Activated CD4-positive, alpha-beta T cell treated with anti-CD3 and anti-CD28 coated beads, Interleukin-2, amount 10 ng/mL, durations not matched to agents 24 days and 14 days (primary cell): ENCODE data around the gene LRRC37B. TPM values are rescaled to one million over a fixed set of nuclear protein-coding genes. Genes with fewer than 3 reads are reported as not detected.
"Not testable (repeated sequence)": the region's sequence is repeated elsewhere in the genome, so short reads cannot be mapped to it uniquely, and the experiment has no call there.

Experiments
- DNase-seq: peaks from one replicate; pipeline ENCODE4 v3.0.0; 2022
- H3K27ac Mint-ChIP-seq: one replicate; pipeline ENCODE4 v1.8.0; 2022; ENCODE audit warnings: mild to moderate bottlenecking, mixed read lengths
- H3K27me3 Mint-ChIP-seq: one replicate; pipeline ENCODE4 v1.8.0; 2022; ENCODE audit warnings: mixed read lengths
- H3K36me3 Mint-ChIP-seq: one replicate; pipeline ENCODE4 v1.8.0; 2022; ENCODE audit warnings: low read depth, mild to moderate bottlenecking, mixed read lengths
- H3K4me1 Mint-ChIP-seq: one replicate; pipeline ENCODE4 v1.8.0; 2021; ENCODE audit warnings: mixed read lengths
- H3K4me3 Mint-ChIP-seq: one replicate; pipeline ENCODE4 v1.8.0; 2022; ENCODE audit warnings: mild to moderate bottlenecking, moderate library complexity, mixed read lengths
- H3K9me3 Mint-ChIP-seq: one replicate; pipeline ENCODE4 v1.8.0; 2021; ENCODE audit warnings: mixed read lengths
- intact Hi-C: fragments of 100-400 bp; cut with micrococcal nuclease; formaldehyde crosslinking; loops from one replicate; pipeline ENCODE4 v1.15.1; 2023
- total RNA-seq: library from RNA; stranded (reverse); gene quantifications from 2 replicates; pipeline ENCODE4 v1.2.3, GENCODE V29; 2022

LRRC37B gene
- total RNA-seq, 1 donor from 2014 or later: 22.1 TPM

GRCh38 chr17:32057460-32058105 lies 50.4 kb downstream of the LRRC37B start:
- intact Hi-C loops, H3K27ac Mint-ChIP-seq, H3K4me1 Mint-ChIP-seq, H3K4me3 Mint-ChIP-seq, H3K27me3 Mint-ChIP-seq, H3K9me3 Mint-ChIP-seq, DNase-seq, H3K36me3 Mint-ChIP-seq: not testable (repeated sequence)

GRCh38 chr17:32060695-32061094 lies 53.5 kb downstream of the LRRC37B start:
- H3K27me3 Mint-ChIP-seq, H3K36me3 Mint-ChIP-seq: not testable (repeated sequence)

GRCh38 chr17:32061840-32062239 lies 54.7 kb downstream of the LRRC37B start:
- H3K4me1 Mint-ChIP-seq, H3K27ac Mint-ChIP-seq, H3K4me3 Mint-ChIP-seq, H3K36me3 Mint-ChIP-seq, DNase-seq, H3K27me3 Mint-ChIP-seq, H3K9me3 Mint-ChIP-seq: not testable (repeated sequence)
- intact Hi-C loops: loop anchor here (10.0 kb wide), 1 partner anchor 73 kb away; no protein-coding TSS in a partner anchor

More at GRCh38 chr17:32060695-32061094, 53.5 kb downstream of the LRRC37B start:
- not testable (repeated sequence) for H3K4me3 Mint-ChIP-seq, H3K4me1 Mint-ChIP-seq, DNase-seq, H3K27ac Mint-ChIP-seq, H3K9me3 Mint-ChIP-seq
- intact Hi-C loops: loop anchor here (10.0 kb wide), 1 partner anchor 74 kb away; no protein-coding TSS in a partner anchor

- not testable (repeated sequence) for H3K27ac Mint-ChIP-seq, H3K4me1 Mint-ChIP-seq, H3K4me3 Mint-ChIP-seq, H3K9me3 Mint-ChIP-seq, H3K36me3 Mint-ChIP-seq, DNase-seq, H3K27me3 Mint-ChIP-seq
- intact Hi-C loops: loop anchor here (10.0 kb wide), 1 partner anchor 71 kb away; no protein-coding TSS in a partner anchor
Measured at GRCh38 chr17:32064091-32064490, 56.9 kb downstream of the LRRC37B start.

GRCh38 chr17:32066123-32066680 lies 59.0 kb downstream of the LRRC37B start:
- intact Hi-C loops: loop anchor here (10.0 kb wide), 1 partner anchor 69 kb away; no protein-coding TSS in a partner anchor
- not testable (repeated sequence) for H3K36me3 Mint-ChIP-seq, H3K27me3 Mint-ChIP-seq, H3K27ac Mint-ChIP-seq, H3K4me3 Mint-ChIP-seq, H3K9me3 Mint-ChIP-seq, H3K4me1 Mint-ChIP-seq
- DNase-seq: peak; percentile 51

- intact Hi-C loops: loop anchor here (10.0 kb wide), 1 partner anchor 68 kb away; no protein-coding TSS in a partner anchor
- not testable (repeated sequence) for H3K4me3 Mint-ChIP-seq, H3K4me1 Mint-ChIP-seq, H3K9me3 Mint-ChIP-seq, H3K27me3 Mint-ChIP-seq, H3K36me3 Mint-ChIP-seq
- DNase-seq: peak; percentile 90
- peak overlapping the region; percentile 67 for H3K27ac Mint-ChIP-seq
Measured at GRCh38 chr17:32066863-32067642, 59.9 kb downstream of the LRRC37B start.

GRCh38 chr17:32069067-32069466 lies 61.9 kb downstream of the LRRC37B start:
- not testable (repeated sequence) for H3K9me3 Mint-ChIP-seq, H3K4me1 Mint-ChIP-seq, DNase-seq, H3K27ac Mint-ChIP-seq, H3K36me3 Mint-ChIP-seq, H3K4me3 Mint-ChIP-seq, H3K27me3 Mint-ChIP-seq
- intact Hi-C loops: loop anchor here (10.0 kb wide), 1 partner anchor 66 kb away; no protein-coding TSS in a partner anchor

GRCh38 chr17:32071961-32072360 lies 64.8 kb downstream of the LRRC37B start:
- H3K4me1 Mint-ChIP-seq, H3K36me3 Mint-ChIP-seq, H3K27me3 Mint-ChIP-seq, H3K27ac Mint-ChIP-seq, H3K4me3 Mint-ChIP-seq, H3K9me3 Mint-ChIP-seq, intact Hi-C loops: not testable (repeated sequence)
- DNase-seq: peak; percentile 77

GRCh38 chr17:32073131-32073530 lies 65.9 kb downstream of the LRRC37B start:
- intact Hi-C loops, H3K9me3 Mint-ChIP-seq, H3K36me3 Mint-ChIP-seq, H3K4me3 Mint-ChIP-seq, DNase-seq, H3K4me1 Mint-ChIP-seq, H3K27ac Mint-ChIP-seq, H3K27me3 Mint-ChIP-seq: not testable (repeated sequence)

GRCh38 chr17:32079753-32080152 lies 72.6 kb downstream of the LRRC37B start:
- intact Hi-C loops, H3K27me3 Mint-ChIP-seq, H3K4me1 Mint-ChIP-seq, H3K36me3 Mint-ChIP-seq, H3K9me3 Mint-ChIP-seq: not testable (repeated sequence)
- Mint-ChIP-seq H3K27ac (peak overlapping the region; percentile 88), H3K4me3 (peak overlapping the region; percentile 76)
- DNase-seq: peak; percentile 94

GRCh38 chr17:32083550-32083979 lies 76.4 kb downstream of the LRRC37B start:
- H3K4me3 Mint-ChIP-seq: not testable (repeated sequence)

GRCh38 chr17:32084003-32084941 lies 77.1 kb downstream of the LRRC37B start:
- peak overlapping the region; percentile 60 for H3K27ac Mint-ChIP-seq
- DNase-seq, intact Hi-C loops, H3K4me1 Mint-ChIP-seq, H3K27me3 Mint-ChIP-seq, H3K4me3 Mint-ChIP-seq, H3K9me3 Mint-ChIP-seq, H3K36me3 Mint-ChIP-seq: not testable (repeated sequence)

More at GRCh38 chr17:32083550-32083979, 76.4 kb downstream of the LRRC37B start:
- H3K4me1 Mint-ChIP-seq, H3K9me3 Mint-ChIP-seq, H3K36me3 Mint-ChIP-seq, DNase-seq, H3K27me3 Mint-ChIP-seq, intact Hi-C loops: not testable (repeated sequence)
- peak overlapping the region; percentile 60 for H3K27ac Mint-ChIP-seq
